Measurements from ENCODE around the gene SLC39A11.
"Not testable (repeated sequence)": the region's sequence is repeated elsewhere in the genome, so short reads cannot be mapped to it uniquely, and the experiment has no call there.

Gene SLC39A11

DNA sequence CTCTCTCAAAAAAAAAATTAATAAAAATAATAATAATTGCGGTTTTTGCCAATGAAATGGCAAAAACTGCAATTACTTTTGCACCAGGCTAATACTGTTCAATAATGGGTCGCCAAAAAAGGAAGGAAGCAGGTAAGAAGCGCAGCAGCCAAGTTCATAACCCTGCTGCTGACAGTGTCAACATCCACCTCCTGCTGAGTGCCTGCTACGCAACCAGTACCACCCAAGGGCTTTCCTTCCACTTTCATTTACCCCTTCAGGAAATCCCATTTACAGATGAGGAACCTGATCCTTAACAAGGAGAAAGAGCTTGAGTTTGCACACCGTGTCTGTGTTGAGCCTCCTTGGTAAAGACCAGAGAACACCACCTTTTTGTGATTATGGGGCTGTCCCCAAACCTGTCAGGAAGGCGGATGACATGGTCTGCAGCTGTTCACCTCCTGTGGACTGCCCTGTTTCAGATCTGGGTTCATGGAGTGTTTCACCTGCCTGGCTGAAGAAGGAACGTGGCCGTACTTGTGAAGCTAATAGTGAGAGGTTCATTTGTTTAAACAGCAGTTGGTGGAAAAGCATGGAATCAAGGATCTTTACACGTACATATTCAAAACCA is 378.0 kb downstream of the SLC39A11 start:
- no peak for DNase-seq (ENCODE audit: low read depth)

DNA sequence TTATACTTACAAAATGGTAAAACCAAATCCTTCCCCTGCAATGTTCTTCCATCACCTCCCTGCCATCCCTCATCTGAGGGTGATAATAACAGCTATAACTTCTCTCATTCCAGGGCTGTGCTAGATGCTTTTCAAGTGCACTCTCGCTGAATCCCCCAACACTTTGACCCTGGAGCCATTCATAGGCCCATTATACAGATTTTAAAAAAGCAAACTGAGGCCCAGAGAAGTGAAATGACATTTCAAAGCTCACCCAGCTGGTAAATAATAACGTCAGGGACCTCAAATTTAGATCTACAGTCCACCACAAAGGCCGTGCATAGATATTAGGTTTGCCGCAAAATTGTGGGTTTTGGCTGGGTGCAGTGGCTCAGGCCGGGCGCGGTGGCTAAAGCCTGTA is 378.8 kb downstream of the SLC39A11 start:
- DNase-seq (ENCODE audit: low read depth) = no peak

- no peak for DNase-seq (ENCODE audit: low read depth)
Measured at GRCh38 chr17:72711521-72712310, 380.8 kb downstream of the SLC39A11 start.

DNA sequence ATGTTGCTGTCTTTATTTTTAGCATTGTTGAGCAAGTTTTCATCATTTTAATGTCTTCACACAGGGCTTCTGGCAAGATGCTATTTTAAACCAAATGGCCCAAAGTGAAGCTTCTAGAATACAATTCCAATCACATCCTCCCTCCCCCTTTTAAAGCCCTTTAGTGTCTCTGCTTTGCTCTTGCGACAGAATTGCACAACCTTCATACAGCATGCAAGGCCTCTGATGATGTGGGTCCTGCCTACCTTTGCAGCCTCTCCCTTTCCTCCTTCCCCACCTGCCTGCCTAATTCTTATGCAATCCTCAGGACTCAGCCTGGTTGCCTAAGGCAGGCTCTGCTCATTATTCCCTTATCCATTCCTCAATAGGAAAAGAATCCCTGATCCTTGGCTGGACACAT is 381.7 kb downstream of the SLC39A11 start:
- no peak for DNase-seq (ENCODE audit: low read depth)

DNA sequence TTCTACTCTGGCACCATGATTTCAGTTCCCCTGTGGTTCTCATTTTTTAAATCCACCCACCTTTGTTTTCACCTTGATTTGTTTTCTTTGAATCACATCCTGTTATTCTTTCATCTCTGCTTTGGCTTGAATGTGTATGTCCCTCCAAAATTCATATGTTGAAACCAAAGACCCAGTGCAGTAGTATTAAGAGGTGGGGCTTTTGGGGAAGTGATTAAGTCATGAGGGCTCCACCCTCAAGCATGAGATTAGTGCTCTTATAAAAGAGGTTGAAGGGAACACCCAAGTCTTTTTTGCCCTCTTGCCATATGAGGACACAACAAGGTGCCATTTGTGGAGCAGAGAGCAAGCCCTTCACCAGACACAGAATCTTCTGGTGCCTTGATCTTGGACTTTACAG is 382.3 kb downstream of the SLC39A11 start:
- DNase-seq (ENCODE audit: low read depth) = no peak

DNA sequence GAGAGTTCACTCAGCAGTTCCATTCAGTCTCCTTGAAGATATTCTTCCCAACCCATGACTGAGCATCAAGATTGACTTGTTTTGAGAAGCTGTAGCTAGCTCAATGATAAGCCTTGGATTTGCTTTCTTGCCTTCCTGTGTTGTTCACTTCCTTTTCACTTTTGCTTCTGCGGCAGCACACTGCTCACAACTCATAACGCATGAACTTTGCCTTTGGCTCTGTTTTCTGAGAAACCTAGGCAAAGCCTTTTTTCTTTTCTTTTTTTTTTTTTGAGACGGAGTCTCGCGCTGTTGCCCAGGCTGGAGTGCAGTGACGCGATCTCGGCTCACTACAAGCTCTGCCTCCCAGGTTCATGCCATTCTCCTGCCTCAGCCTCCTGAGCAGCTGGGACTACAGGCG is 383.8 kb downstream of the SLC39A11 start:
- not testable (repeated sequence) for DNase-seq (ENCODE audit: low read depth)

GRCh38 chr17:72707881-72708280 is 384.6 kb downstream of the SLC39A11 start:
- DNase-seq (ENCODE audit: low read depth) = no peak

DNA sequence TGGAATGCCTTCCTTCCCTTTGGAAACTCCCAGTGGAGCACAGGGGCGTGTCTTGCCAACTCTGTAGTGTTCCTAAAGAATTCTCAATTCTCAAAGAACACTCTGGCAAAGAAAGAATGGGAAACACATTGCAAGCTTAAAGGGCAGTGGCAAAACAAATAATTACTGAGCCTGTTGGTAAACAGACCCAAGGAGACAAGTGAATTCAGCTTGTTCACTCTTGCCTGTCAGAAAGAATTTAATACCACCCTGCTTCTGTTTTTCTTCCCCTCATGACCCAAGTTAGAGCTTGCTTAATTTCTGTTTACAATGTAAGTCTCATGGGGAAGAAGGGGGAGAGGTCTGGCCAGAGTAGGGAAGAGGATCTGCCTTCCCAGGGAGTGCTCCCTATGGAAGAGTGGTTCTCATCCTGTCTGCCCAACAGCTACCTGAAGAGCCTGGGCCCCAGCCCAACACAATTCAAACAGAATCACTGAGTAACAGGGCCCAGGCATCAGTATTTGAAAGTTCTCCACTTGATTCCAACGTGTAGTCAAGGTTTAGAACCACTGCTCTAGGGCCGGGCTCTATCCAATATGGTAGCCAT is 386.0 kb downstream of the SLC39A11 start:
- DNase-seq (ENCODE audit: low read depth) = no peak

DNA sequence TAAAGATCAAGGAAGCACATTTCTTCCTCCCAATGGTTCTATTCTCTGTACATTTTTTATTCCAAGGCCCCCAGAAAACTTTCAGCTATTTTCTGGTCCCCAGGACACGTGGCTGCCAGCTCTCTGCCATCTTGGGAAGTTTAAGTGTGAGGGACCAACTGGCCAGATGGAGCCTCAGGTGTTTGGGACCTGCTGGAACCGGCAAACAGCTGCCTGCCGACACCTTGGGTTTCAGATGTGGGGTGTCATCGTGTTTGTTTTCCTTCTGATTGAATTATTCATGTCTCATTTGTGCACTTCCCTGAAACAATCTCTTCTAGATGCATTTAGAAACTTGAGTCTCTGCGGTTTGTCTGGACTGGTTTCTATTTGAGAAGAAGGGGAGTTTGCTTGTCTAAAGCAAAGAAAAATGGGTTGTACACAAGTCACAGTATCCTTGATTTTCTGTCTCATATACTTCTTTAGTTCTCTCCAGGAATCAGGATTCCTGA is 386.5 kb downstream of the SLC39A11 start:
- no peak for DNase-seq (ENCODE audit: low read depth)

DNA sequence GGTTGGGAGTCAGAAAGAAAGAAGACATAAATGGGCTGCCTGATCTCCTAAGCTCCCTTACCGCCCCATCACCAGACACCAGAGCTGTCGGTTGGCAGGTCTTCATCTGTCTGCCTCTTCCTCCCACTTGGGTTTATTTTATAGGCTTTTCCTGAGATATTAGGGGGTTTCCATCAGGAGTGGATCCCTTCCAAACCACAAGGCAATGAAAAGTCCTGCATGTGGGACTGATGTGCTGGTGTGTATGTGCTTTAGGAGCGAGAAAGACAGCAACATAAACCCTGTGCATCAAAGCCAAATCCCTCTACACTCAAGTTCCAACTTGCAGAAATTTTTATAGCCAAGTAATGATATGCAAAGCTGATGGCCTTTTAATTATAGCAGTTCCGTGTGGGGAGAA is 389.5 kb downstream of the SLC39A11 start:
- DNase-seq (ENCODE audit: low read depth) = no peak

DNA sequence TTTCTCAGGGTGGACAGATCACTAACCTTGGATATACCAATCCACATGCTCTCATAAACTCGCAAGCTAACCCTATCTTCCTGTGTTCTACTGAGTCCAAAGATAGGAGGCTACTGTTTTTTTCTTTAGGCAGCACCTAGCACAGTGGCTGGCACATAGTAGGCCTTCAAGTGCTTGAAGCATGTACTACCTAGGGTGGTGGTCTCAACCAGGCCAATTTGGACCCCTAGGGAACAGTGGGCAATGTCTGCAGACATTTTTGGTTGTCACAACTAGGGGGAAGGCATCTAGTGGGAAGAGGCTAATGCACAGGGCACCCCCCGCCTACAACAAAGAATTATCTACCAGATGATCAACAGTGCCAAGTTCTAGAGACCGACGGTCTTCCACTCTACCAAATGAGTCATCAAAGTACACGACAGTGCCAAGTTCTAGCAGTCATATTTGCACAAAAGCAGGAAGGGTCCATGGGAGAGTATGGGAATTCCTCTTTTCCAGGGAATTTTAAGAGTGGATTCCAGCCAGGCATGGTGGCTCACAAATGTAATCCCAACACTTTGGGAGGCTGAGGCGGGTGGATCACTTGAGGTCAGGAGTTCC is 390.3 kb downstream of the SLC39A11 start:
- DNase-seq (ENCODE audit: low read depth) = no peak

- DNase-seq (ENCODE audit: low read depth) = no peak
Measured at GRCh38 chr17:72700226-72700625, 392.3 kb downstream of the SLC39A11 start.

DNA sequence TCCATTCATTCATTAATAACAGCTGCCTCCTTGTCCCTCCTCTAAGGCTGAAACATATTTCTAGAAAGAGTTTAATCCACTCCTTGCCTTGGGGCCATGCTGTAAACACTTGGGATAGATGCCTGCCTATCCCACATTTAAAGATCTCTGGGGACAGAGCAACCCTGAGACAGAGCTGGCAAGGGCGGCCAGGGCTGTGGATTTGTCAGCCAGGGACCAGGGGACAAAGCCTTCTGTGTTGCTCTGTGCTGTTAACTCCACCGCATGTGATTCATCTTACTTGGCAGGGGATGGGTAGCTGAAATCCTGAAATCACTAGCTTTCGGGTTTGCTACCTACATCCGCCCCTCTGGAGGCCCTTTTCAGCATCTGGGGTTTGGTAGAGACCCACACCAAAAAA is 392.9 kb downstream of the SLC39A11 start:
- DNase-seq (ENCODE audit: low read depth) = no peak

- DNase-seq (ENCODE audit: low read depth) = no peak
Measured at GRCh38 chr17:72697602-72698146, 394.8 kb downstream of the SLC39A11 start.

GRCh38 chr17:72696721-72697120 is 395.8 kb downstream of the SLC39A11 start:
- DNase-seq (ENCODE audit: low read depth) = no peak

DNA sequence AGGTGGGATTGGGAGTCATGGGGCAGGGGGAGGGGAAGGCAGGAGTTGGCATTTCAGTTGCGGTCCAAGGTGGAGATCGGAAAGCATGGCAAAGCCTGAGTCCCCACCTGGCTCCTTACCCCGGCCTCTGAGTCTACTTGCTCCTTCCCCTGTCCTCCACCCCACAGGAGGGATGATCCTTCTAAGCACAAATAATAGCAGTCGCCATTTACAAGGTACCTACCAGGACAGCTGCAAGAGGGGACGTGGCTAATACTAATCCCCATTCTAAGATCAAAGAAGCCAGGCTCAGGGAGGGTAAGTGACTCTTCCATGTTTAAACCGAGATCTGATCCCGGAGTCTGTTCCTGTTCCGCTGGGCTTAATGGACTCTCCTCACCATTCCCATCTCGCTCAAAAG is 396.3 kb downstream of the SLC39A11 start:
- no peak for DNase-seq (ENCODE audit: low read depth)

DNA sequence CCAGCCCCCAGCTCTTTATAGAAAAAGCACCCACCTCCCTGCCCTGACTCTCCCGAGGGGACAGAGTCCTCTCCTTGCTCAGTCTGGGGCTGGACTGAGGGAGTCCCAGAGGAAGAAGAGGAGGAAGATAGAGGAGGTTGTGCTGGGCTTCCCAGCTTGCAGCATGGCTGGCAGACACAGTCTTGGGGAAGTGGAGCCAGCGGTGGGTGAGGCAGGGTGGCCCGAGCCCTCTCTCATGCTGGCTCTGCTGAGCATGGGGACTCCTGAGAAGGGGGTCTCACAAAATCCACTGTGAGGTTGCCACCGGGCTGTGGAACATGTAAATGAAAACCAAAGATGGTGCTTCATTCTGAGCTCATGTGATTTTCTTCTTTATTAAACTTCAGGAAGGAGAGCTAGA is 398.5 kb downstream of the SLC39A11 start:
- DNase-seq (ENCODE audit: low read depth) = no peak

DNA sequence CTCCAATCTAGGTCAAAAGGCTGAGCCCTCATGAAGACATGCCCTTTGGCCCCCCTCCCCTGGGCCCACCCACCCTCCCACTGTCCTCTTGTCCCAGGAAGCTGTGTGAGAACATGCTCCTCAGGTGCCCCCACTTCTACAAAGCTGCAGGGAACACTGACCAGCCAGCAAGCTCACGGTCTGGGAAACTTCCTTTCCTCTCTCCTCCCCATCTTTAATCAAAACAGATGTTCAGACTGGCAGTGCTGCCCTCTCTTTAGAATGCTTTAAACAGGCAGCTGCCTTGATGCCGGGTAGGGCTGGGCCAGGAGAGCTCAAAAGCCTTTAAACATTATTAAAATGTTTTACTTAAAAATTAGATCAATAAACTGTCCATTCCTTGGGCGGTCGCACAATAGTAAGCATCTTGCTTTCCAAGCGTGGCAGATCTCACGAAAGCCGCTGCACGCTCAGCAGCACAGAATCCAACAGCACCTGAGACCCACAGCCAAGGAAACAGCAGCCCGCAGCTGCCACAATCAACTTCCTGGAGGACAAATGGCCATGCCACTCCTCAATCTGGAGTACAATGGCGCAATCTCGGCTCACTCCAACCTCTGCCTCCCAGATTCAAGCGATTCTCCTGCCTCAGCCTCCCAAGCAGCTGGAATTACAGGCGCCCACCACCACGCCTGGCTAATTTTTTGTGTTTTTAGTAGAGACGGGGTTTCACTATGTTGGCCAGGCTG is 399.2 kb downstream of the SLC39A11 start:
- DNase-seq (ENCODE audit: low read depth) = no peak

GRCh38 chr17:72692676-72693075 is 399.8 kb downstream of the SLC39A11 start:
- DNase-seq (ENCODE audit: low read depth) = no peak

- no peak for DNase-seq (ENCODE audit: low read depth)
Measured at GRCh38 chr17:72691586-72691985, 400.9 kb downstream of the SLC39A11 start.

DNA sequence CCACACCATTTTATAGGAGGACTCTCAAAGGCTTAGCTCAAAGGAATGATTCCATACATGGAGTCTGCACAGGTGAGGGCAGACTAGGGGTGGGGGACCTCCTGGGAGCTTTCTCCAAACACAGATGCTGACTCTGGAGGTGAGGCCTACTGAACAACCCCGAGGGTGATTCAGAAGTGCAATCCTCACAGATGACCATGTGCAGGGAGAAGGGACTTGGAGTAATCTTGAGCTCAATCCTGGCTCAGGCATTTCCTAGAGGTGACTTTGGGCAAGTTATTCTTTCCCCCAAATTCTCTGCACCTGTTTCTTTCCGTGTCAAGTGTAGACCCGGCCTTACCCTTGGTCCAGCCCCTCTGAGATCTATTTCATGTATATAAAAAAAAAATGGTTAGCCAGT is 401.5 kb downstream of the SLC39A11 start:
- no peak for DNase-seq (ENCODE audit: low read depth)

- DNase-seq (ENCODE audit: low read depth) = no peak
Measured at GRCh38 chr17:72687886-72688285, 404.6 kb downstream of the SLC39A11 start.
